NCI-H2196 (cell line): ENCODE measurements around the gene TAS2R43.
"Not testable (repeated sequence)": the region's sequence is repeated elsewhere in the genome, so short reads cannot be mapped to it uniquely, and the experiment has no call there.

Experiments used
- DNase-seq: peaks from one replicate; lab custom pipeline; 2025; ENCODE audit not compliant: unreplicated experiment; lab: John Stamatoyannopoulos, UW

The TAS2R43 gene

GRCh38 chr12:11092128-11092527, at the start of gene TAS2R43:
TSS of gene TAS2R43 (minus strand) at chr12:11092313. CDS start at chr12:11092229, 84 bp downstream.
- no peak for DNase-seq

GRCh38 chr12:11136075-11136474, 44.0 kb upstream of the TAS2R43 start:
- no peak for DNase-seq

- DNase-seq, result no peak
These were observed 42.2 kb upstream of the TAS2R43 start, which contains the start of gene TAS2R30 for GRCh38 chr12:11134305-11134704. TSS of gene TAS2R30 (minus strand) at chr12:11134644. CDS start at chr12:11134244, 400 bp downstream.

GRCh38 chr12:11133816-11134215, 41.7 kb upstream of the TAS2R43 start:
- DNase-seq, result no peak

- no peak for DNase-seq
These were observed 41.0 kb upstream of the TAS2R43 start for GRCh38 chr12:11133162-11133561.

- DNase-seq, result no peak
These were observed 38.9 kb upstream of the TAS2R43 start for GRCh38 chr12:11130999-11131398.

- DNase-seq, result no peak
These were observed 38.3 kb upstream of the TAS2R43 start for GRCh38 chr12:11130382-11130781.

GRCh38 chr12:11114130-11114529, 22.0 kb upstream of the TAS2R43 start:
- DNase-seq, result not testable (repeated sequence)

GRCh38 chr12:11111213-11111612, 19.1 kb upstream of the TAS2R43 start:
- not testable (repeated sequence) for DNase-seq

GRCh38 chr12:11108862-11109261, 16.7 kb upstream of the TAS2R43 start:
- no peak for DNase-seq

GRCh38 chr12:11107719-11108118, 15.6 kb upstream of the TAS2R43 start:
- DNase-seq, result no peak

GRCh38 chr12:11106288-11106687, 14.2 kb upstream of the TAS2R43 start:
- DNase-seq, result no peak

- DNase-seq, result no peak
These were observed 13.4 kb upstream of the TAS2R43 start for GRCh38 chr12:11105546-11105945.

- not testable (repeated sequence) for DNase-seq
These were observed 2.8 kb upstream of the TAS2R43 start for GRCh38 chr12:11094910-11095309.

GRCh38 chr12:11089246-11089645, 2.9 kb downstream of the TAS2R43 start:
- DNase-seq, result no peak

- no peak for DNase-seq
These were observed 6.7 kb downstream of the TAS2R43 start for GRCh38 chr12:11085419-11085818.

GRCh38 chr12:11081987-11082386, 10.1 kb downstream of the TAS2R43 start:
- DNase-seq, result no peak

GRCh38 chr12:11078246-11078645, 13.9 kb downstream of the TAS2R43 start:
- DNase-seq, result no peak

- no peak for DNase-seq
These were observed 16.5 kb downstream of the TAS2R43 start for GRCh38 chr12:11075642-11076041.

- DNase-seq, result no peak
These were observed 20.7 kb downstream of the TAS2R43 start for GRCh38 chr12:11071414-11071813.

- DNase-seq, result no peak
These were observed 21.1 kb downstream of the TAS2R43 start for GRCh38 chr12:11070999-11071398.

- DNase-seq, result no peak
These were observed 22.2 kb downstream of the TAS2R43 start for GRCh38 chr12:11069854-11070365.

- DNase-seq, result no peak
These were observed 24.6 kb downstream of the TAS2R43 start for GRCh38 chr12:11067514-11067913.
